Effector CD8-positive, alpha-beta T cell (primary cell): Measurements from ENCODE around the gene LDB3.

ENCODE experiments used
- DNase-seq: peaks from one replicate; lab custom pipeline; 2025; lab: John Stamatoyannopoulos, UW

LDB3 gene

DNA sequence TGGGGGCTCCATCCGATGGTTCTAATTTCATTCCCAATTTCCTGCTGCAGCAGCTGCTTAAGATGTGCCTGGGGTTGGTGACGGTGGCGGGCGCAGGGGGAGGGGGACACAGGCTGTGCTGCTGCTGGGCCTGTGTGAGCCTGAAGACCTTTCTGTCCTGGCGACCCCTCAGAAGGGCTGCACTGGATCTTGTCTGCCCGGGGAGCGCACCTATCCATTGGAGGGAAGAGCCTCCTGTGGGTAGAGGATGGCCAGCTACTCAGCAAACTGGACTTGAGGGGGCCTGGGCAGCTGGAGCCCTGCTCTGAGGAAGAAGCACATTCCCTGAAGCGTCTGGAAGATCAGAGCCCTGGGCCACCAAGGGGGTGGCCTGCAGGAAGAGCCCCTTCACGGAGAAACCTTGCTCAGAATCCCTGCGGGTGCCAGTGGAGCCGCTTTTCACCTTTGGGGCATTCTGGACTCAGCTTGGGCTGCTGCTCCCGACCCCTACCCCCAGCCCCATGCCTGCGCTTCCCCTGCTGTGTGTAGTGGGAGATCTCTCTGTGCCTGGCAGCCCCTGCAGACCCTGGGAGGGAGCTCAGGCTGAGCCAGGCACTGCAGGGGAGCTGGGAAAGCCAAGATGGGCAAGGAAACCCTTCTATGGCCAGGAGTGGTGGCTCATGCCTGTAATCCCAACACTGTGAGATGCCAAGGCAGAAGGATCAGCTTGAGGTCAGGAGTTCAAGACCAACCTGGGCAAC, 17.8 kb downstream of the LDB3 start:
- DNase-seq: no peak

DNA sequence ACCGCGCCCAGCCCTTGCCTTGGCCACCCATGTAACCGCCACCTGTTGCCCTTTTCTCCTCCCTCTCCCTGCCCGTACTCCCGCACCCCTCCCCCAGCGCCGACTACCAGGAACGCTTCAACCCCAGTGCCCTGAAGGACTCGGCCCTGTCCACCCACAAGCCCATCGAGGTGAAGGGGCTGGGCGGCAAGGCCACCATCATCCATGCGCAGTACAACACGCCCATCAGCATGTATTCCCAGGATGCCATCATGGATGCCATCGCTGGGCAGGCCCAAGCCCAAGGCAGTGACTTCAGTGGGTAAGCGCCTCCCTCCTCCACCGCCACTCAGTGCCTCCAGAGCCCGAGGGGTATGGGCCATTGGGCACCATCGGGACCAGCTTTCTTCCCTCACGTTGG, 18.7 kb downstream of the LDB3 start:
- DNase-seq: no peak

DNA sequence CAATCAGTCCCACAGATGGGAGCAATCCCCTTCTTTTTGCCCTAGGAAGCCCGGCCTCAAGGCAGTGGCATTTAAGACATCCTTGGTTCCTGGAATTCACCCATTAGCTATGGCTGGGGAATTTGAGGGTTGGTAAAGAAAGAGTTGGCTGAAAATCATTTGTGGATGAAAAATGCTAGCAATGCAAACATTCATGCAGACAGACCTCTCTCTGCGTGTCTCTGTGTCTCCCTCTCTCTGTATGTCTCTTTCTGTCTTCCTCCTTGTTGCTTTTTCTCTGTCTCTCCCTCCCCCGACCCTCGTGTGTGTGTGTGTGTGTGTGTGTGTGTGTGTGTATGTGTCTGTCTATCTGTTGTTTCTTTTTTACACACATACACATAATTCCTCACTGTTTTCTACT, 19.4 kb downstream of the LDB3 start:
- no peak for DNase-seq

DNA sequence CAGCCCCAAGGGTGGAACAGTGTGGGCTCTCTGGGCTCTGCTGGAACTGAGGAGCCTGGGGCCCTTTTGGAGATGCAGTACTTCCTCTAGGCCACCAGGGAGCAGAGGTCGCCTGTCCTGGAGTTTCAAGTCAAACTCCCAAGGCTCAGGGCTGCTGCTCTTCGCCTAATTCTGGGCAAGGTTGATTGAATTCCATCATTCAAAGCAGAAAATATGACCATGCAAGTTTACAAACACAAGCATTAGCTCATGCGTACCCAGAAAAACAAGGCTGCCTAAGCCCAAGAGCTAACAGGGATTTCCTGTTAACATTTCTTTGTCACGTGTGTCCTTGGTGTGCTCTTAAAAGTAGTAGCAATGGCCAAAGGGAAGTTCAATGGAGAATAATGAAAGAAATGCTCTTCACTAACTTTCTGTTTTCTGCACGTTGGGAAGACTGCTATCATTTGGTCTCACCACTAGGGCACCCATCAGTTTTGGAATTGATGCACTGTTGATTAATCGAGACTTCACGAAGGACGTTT, 20.1 kb downstream of the LDB3 start:
- peak; percentile 8 for DNase-seq

DNA sequence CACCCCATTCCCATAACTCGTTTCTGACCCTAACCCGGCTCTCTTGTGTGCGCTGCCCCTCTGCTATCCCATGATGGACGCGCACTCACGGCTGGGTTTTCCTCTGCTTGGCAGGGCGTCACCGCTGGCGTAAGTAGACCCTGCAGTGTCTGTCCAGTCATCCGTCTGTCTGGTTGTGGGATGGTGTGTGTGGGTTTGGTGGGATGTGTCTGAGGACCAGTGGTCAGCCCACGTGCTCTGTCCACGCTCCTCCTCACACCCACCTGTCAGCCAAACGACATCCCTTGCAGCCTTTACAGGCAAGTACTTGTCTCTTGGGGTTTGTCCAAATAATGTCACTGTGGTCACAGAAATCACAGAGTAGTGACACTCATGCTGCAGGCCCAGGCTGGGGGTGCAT, 20.8 kb downstream of the LDB3 start:
- DNase-seq: no peak

DNA sequence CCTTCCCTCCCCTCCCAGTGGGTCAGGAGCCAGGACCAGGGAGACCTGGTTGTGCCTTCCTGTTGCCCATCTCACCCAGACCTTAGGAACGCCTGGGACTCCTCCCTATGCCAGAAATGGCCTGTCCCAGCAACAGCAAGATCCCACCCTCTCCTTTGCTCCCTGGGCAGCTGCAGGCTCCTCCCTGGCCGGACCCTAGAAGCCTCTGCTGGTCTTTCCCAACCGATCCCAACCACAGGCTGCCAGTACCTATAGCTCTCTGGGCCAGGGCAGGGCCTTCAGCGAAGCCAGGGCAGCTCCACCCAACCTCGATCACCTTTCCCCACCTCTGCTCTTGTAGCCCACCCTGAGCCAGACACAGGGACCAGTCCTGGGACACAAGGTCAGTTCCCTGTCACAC, 21.9 kb downstream of the LDB3 start:
- DNase-seq: no peak

DNA sequence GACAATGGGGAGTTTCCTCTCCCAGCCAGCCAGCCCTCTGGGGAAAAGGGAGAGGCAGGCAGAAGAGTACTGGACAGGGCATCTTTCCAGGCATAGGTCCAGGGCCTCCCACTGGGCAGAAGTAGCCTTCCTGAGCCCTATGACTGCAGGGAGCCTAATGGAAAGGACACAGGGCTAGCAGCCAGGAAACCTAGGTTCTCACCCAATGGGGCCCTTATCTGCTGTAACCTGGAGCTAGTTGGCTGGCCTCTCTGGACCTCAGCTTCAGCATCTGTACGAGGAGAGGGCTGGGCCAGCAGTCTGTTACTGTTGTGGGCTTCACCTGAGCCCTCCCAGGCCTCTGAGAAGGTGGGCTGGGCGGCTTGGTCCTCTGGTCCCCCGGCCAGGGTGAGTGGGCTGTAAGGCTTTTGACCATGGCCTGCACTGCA, 22.4 kb downstream of the LDB3 start:
- no peak for DNase-seq

DNA sequence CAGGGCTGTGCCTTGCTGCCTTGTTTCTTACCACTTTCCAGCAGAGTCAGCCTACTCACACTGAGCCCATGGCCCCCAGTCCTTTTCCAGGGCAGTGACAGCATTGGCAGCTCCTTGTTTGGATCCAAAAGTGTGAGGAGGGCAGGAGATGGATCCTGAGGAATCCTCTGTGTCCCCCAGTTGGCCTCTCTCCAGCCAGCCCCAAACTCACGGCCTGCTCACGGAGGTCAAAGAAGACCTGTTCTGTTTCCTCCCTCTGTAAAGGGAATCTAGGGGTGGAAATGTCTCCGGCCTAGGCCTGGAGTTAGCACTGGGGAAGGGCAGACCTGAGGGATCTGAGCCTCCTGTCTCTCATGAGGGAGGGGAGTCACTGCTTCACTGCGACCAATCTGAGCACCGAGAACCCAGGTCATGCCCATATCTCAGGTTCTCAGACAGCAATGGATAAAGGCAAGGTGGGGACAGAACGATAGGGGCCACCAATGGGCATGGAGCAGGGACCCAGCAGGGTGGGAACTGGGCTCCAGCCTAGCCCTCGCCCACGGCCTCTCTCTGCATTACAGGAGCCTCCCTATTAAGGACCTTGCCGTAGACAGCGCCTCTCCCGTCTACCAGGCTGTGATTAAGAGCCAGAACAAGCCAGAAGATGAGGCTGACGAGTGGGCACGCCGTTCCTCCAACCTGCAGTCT, 23.2 kb downstream of the LDB3 start:
- no peak for DNase-seq

DNA sequence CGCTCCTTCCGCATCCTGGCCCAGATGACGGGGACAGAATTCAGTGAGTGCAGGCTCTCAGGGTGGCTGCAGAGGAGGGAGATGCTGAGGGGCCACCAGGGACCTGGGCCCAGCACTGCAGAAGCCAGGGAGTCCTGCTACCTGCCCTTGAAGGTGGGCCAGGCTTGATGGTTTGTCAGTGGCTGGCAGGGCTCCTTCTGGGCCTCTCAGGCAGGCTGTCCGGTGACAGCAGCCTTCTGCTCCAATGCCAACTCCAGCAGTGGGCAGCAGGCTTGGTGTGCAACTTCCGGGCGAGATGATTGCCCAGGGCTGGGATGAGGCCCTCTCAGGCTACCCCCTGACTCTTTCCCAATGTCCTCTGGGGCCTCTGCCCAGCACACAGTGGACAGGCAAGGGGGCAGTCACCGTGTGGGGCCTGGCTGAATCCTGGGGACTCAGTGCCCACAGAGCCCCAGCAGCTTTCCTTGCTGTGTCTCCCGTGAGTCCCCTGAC, 23.8 kb downstream of the LDB3 start:
- no peak for DNase-seq

DNA sequence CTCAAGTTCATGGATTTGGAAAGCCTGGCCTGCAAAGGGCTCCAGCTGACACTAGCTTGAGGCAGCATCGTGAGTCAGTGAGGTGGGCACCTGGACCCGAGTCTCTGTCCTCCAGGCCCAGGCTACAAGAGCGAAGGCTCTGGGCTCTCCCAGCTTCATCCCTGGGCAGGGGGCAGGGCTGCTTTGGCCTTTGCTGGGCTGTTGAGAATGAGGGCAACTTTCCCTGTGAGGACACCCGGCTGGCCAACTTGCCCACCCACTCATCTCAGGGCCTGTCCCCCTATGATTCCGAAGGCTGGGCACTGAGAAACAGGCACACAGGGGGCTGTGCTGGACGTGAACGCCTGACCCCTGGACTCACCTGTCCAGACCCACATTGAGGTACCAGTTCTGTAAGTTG, 24.4 kb downstream of the LDB3 start:
- no peak for DNase-seq

DNA sequence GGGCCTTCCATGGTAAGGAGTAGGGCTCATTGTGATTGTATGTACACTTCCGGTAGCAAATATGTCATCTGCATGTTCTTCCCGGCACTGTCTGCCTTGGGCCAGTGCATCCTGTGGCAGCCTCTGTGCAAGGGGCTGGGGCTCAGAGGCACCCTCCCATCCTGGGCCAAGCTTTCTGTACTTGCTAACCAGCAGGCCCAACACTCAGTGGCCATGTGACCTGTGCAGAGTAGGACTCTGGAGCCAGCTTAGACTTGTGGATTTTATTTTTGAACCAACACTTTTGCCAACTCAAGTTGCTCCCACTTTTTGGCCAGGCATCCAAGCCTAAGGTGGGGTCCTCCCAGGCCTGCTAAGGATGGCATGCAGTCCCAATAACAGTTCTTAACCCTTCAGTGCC, 25.0 kb downstream of the LDB3 start:
- no peak for DNase-seq

DNA sequence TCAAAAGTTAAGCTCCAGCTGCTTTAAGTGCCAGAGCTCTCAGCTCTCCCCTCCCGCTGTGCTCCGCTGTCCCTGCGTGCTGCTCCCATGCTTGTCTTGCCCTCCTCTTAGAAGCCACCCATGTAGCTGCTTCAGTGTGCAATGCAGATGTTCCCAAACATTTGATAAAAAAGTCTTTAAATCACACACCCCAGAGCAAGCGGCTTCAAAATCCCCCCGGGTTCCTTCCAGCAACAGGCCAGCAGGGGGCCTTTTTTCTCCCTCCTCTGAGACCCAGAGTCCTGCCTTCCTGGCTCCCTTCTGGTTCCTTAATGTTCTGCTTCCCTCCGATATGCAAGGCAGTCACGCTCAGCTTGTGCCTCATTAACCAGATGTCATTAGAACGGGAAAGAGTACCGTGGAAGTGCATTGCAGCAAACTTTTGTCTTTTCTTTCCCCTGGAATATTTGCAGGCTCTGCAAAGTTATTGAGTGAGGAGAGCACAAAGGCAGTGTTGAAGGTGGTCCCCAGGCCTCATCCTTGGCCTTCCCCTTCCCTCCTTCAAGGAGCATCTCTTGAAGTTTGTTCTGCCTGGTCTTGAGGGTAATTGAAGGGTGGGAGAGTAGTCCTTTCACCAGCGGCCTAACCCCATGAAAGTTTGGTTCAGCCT, 25.5 kb downstream of the LDB3 start:
- peak; percentile 11 for DNase-seq

DNA sequence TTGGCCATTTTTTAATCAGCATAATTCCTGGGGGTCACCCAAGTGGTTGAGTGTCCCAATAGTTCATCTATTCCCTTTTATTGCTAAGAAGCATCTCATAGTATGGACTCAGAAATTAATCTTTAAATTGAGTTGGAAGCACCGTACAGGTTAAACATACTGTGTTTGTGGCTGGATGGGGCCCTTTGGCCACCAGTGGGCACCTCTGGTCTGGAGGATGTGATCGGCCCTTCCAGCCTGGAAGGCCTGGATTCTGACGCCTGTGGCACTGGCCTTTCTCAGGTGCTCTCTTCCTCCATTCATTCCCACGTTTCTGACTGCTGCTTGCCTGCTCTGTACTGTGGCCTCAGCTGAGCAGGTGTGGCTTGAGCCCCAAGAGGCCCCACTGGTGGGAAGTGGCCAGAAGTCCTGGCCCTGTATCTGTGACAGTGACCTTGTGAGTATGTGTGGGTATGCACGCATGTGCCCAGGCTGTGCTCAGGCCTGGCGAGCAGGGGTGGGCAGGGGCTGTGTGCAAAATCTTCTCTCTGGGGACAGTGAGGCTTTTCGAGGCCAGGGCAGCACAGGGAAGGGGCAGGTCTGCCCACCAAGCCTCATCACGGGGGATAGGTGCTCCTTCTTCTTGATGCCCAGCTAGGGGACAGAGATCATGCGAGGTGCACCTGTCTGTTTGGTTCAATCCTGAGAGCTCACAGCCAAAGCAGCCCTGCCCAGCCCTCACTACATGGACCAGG, 30.1 kb downstream of the LDB3 start:
- DNase-seq: no peak

DNA sequence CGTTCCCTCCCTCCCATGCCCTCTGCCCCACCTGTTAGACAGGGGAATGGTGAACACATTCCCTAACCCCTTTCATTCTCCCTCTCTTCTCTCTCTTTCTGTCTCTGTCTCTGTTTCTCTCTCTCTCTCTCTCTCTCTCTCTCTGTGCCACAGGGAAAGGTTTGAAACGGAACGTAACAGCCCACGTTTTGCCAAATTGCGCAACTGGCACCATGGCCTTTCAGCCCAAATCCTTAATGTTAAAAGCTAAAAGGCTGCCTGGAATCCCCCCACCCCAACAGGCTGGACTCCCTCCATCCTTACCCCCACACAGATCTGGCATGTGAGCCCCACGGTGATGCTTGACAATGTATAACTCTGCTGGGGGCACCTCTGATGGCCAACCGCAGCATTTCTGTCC, 30.8 kb downstream of the LDB3 start:
- no peak for DNase-seq

DNA sequence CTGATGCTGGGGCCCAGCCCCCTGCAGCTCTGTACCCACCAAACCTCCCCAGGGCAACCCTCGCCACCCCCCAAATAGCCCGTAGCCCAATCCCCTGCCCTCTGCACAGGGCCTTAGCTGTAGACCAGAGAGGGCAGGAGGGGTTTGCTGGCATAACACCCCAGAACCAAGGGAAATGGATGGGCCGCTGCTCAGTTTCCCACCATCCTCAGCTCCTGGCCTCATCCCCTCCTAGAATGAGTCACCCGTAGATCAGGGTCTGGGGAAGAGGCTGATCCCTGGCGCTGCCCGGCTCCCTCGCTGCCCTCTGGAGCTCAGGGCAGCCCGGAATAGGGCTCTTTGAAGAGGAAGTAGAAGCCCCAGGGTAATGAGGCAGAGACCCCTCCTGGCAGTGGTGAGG, 31.2 kb downstream of the LDB3 start:
- no peak for DNase-seq

DNA sequence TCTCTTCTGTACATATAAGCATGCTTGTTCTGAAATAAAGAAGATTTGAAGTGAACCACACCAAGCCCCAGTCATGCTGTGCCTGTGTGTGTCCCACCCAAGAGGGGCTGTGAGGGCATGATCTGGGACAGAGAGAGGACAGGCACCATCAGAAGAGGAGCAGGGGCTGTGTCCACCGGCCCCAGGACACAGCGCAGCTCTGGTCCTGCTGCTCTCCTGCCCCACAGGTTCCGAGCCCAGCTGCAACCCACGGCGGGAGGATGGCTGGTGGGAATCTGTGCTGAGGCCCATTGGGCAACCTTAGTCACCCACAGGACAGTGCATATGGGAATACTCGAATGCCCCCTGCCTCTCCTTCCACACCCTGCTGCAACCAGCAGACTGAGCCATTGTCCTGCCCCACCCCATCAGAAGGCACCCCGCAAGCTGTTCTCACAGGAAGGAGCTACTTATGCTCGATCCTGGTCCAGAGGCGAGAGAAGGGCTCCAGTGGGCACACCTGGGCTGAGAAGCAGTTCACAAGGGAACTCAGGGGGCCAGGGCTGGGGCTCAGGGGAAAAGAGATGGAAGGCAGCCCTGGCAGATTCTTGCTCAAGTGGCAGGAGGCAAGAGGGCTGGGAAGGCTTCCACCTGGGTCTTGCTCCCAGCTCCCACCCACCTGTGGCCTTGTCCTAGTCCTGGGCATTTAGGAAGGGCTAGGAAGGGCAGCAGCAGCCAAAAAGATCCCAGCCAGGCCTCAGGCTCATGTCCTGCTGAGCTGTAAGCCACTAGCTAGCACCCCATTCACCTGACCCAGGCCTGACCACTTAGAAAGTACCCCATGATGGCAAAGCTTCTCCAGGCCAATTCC, 31.9 kb downstream of the LDB3 start:
- DNase-seq: no peak

DNA sequence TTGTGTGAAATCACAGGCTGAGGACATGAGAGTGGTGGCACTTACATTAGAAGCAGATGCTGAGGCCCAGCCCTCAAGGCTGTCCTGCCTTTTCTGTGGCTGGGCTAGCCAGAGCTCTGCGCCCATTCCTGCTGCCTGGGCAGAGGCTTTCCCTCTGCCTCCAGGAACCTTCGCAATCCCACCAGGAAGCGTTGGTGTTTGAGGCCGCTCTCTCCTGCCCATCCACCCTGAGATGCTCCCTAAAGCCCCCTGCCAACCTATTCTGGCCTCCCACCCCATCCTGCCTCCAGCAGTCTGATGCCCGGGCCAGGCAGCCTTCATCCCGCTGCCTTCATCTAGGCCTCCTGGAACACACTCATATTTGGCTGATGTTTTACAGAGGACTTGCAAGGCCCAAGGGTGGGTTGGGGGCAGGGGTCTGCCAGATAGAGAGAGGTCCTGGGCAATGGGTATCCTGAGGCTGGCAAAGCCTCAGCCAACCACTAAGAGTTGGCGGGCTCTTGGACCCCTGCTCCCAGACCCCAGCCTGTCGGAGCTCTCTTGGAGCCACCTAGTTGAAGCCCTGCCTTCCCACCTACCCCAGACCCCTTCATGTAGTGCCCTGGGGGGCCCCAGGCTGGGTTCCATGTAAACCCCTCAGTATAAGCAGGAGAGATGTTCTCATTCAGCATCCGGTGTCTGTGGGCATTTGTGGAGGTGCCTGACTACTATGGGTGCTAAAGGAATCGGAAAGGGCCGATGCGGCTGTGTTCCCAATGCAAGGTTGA, 32.7 kb downstream of the LDB3 start:
- no peak for DNase-seq

DNA sequence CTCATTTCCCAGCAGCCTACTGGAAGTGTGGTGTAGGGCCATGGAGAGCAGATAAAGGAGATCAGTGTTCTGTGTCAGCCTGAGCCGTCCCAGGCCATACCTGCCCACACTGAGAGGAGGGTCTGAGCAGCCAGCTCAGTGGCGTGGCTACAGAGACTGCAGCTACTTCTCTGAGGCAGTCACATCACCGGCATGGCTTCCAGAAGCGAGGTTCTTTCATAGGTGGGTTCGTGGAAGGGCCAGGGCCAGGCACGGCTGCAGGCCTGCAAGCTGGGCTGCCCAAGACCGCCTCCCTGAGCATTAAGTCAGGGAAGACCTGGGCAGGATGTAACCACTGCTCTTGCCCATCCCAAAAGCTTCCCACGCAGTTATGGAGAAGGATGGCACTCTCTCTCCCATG, 34.9 kb downstream of the LDB3 start:
- no peak for DNase-seq

DNA sequence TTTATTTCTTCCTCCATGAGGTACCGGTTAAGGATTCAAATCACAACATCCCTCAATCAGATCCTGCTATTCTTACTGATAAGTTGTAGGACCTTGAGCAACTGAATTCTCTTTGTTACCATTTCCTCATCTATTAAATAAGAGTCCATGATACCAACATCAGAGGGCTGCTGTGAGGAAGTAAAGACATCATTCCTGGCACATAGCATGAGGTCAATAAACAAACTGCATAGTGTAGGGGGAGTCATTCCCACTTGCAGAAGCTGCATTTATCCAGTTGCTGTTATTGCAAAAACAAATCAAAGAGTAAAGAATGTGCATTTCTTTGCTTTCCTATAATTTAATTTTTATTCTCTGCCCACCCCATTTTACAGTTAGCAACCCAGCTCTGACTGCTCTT, 36.8 kb downstream of the LDB3 start:
- no peak for DNase-seq

DNA sequence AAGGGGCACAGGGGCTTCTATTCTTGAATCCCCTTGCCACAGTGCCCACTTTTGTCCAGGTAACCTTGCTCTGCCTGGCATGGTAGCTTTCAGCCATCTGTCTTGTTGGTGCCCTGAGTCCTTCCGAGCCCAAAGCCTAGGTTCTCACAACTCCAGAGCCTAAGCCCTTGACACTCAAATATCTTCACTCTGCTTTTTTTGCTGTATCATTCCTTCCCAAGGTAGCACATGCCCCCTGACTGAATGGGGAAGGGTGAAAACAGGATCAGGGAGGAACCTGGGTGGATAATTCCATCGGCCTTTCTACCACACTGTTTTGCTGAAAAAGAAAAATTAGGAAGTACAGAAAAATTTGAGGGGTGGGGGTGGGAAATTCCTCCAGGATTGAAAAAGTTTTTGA, 37.6 kb downstream of the LDB3 start:
- no peak for DNase-seq
